HL-60 (cell line): ENCODE results near the gene KAZALD1.

ENCODE experiments used
- DNase-seq, 2 experiments: peaks; one replicate each; pipeline ENCODE4 v3.0.0-alpha.2; 2010 to 2020; ENCODE audit warnings: low read depth in 1 of 2, low spot score in 1 of 2
- H3K27ac ChIP-seq: fragments of 250-450 bp; sonication (Bioruptor Pico); replicated peaks from 2 replicates; pipeline ENCODE4 v1.5.1; 2020; ENCODE audit warnings: mild to moderate bottlenecking, moderate library complexity
- H3K27me3 ChIP-seq: fragments of 250-450 bp; sonication (Bioruptor Pico); 2 replicates; pipeline ENCODE4 v1.5.1; 2021; ENCODE audit warnings: mild to moderate bottlenecking, moderate library complexity; ENCODE audit not compliant: insufficient read depth, poor library complexity, severe bottlenecking
- H3K4me3 ChIP-seq: replicated peaks from 2 replicates; pipeline ENCODE4 v1.5.1; 2011; ENCODE audit warnings: mild to moderate bottlenecking, control low read depth, low read length; ENCODE audit not compliant: insufficient read depth
- CTCF ChIP-seq: IDR thresholded peaks from one replicate; pipeline ENCODE4 v1.5.1; 2011; ENCODE audit warnings: low read length, control low read depth, inconsistent platforms; ENCODE audit not compliant: insufficient read depth
- GABPA ChIP-seq: IDR thresholded peaks from 2 replicates; pipeline ENCODE4 v1.6.1; 2012; ENCODE audit warnings: low read depth
- POLR2AphosphoS5 ChIP-seq: IDR thresholded peaks from 2 replicates; pipeline ENCODE4 v1.6.1; 2012; ENCODE audit warnings: low read depth
- REST ChIP-seq: IDR thresholded peaks from 2 replicates; pipeline ENCODE4 v1.6.1; 2012; ENCODE audit warnings: low read depth; ENCODE audit not compliant: insufficient replicate concordance
- SPI1 ChIP-seq: IDR thresholded peaks from 2 replicates; pipeline ENCODE4 v1.6.1; 2012; ENCODE audit warnings: low read depth, mild to moderate bottlenecking, borderline replicate concordance

The KAZALD1 gene

GRCh38 chr10:101043363-101043707 lies 18.5 kb upstream of the KAZALD1 start:
- TF ChIP-seq GABPA (no peak), REST (no peak), SPI1 (no peak), CTCF (no peak), POLR2AphosphoS5 (no peak)
- peak in 1 of 2 experiments; percentile 36 for DNase-seq
- peak overlapping the region; percentile 46 for H3K4me3 ChIP-seq
- H3K27ac ChIP-seq = peak overlapping the region; percentile 67
- no peaks in the 10 kb centered on the region for H3K27me3 ChIP-seq

GRCh38 chr10:101044117-101044516 lies 17.7 kb upstream of the KAZALD1 start:
- TF ChIP-seq GABPA (no peak), POLR2AphosphoS5 (no peak), CTCF (no peak), SPI1 (no peak), REST (no peak)
- H3K27ac ChIP-seq = no peak overlapping the region
- H3K4me3 ChIP-seq = no peak overlapping the region
- DNase-seq = no peak
- no peaks in the 10 kb centered on the region for H3K27me3 ChIP-seq

- TF ChIP-seq GABPA (no peak), SPI1 (no peak), REST (no peak), CTCF (no peak)
- Histone ChIP-seq H3K27ac (no peak overlapping the region), H3K4me3 (no peak overlapping the region), H3K27me3 (peaks cover 2% of the 10 kb centered on the region)
- DNase-seq = no peak
Observed at GRCh38 chr10:101046332-101047238, 15.2 kb upstream of the KAZALD1 start.
